ENCODE results near the gene RAN. TPM values are rescaled to one million over a fixed set of nuclear protein-coding genes. Genes with fewer than 3 reads are reported as not detected.

The RAN gene
- 559 TPM for polyA plus RNA-seq

GRCh38 chr12:130871286-130872178 lies at the start of gene RAN:
Gene RAN (plus strand): TSS chr12:130872066. CDS start chr12:130872594, 528 bp downstream.
- Mint-ChIP-seq H3K27ac (peak within 1 kb of the TSS; percentile 92 to 97 (median 97)), H3K4me1 (peaks cover 21 to 33% (median 27%) of the 10 kb centered on the region in 3 donors), H3K9me3 (no peaks in the 10 kb centered on the region), H3K27me3 (no peaks in the 10 kb centered on the region), H3K36me3 (peaks cover 2% of the 10 kb centered on the region), H3K4me3 (peak within 1 kb of the TSS; percentile 92 to 96 (median 93))

GRCh38 chr12:130825771-130826150 lies 46.1 kb upstream of the RAN start:
- Mint-ChIP-seq H3K27ac (peak overlapping the region in 1 of 3 donors; percentile 65), H3K4me3 (peak overlapping the region in 1 of 4 donors; percentile 34), H3K27me3 (no peaks in the 10 kb centered on the region), H3K9me3 (no peaks in the 10 kb centered on the region), H3K36me3 (peaks cover 4% of the 10 kb centered on the region), H3K4me1 (peaks cover 4 to 16% (median 7%) of the 10 kb centered on the region in 3 donors)

- Mint-ChIP-seq H3K9me3 (no peaks in the 10 kb centered on the region), H3K27me3 (no peaks in the 10 kb centered on the region), H3K4me1 (peaks cover 4 to 12% (median 7%) of the 10 kb centered on the region in 3 donors), H3K4me3 (peak overlapping the region in 1 of 4 donors; percentile 34), H3K27ac (no peak overlapping the region), H3K36me3 (peaks cover 4% of the 10 kb centered on the region)
Observed at GRCh38 chr12:130826151-130826801, 45.6 kb upstream of the RAN start.

- peaks cover 4% of the 10 kb centered on the region for H3K36me3 Mint-ChIP-seq
- no peak overlapping the region for H3K4me3 Mint-ChIP-seq
- no peaks in the 10 kb centered on the region for H3K9me3 Mint-ChIP-seq
- peaks cover 4 to 12% (median 7%) of the 10 kb centered on the region in 3 donors for H3K4me1 Mint-ChIP-seq
- no peaks in the 10 kb centered on the region for H3K27me3 Mint-ChIP-seq
- no peak overlapping the region for H3K27ac Mint-ChIP-seq
Observed at GRCh38 chr12:130827432-130827831, 44.4 kb upstream of the RAN start.

GRCh38 chr12:130828895-130829294 lies 43.0 kb upstream of the RAN start:
- H3K4me1 Mint-ChIP-seq: peaks cover 6 to 12% (median 9%) of the 10 kb centered on the region in 3 donors
- no peak overlapping the region for H3K4me3 Mint-ChIP-seq
- H3K27ac Mint-ChIP-seq: no peak overlapping the region
- H3K27me3 Mint-ChIP-seq: no peaks in the 10 kb centered on the region
- H3K9me3 Mint-ChIP-seq: no peaks in the 10 kb centered on the region
- H3K36me3 Mint-ChIP-seq: peaks cover under 1% of the 10 kb centered on the region

- Mint-ChIP-seq H3K27me3 (no peaks in the 10 kb centered on the region), H3K4me1 (peaks cover 6 to 12% (median 9%) of the 10 kb centered on the region in 3 donors), H3K27ac (no peak overlapping the region), H3K4me3 (no peak overlapping the region), H3K36me3 (no peaks in the 10 kb centered on the region), H3K9me3 (no peaks in the 10 kb centered on the region)
Observed at GRCh38 chr12:130829391-130830245, 42.2 kb upstream of the RAN start.

- H3K9me3 Mint-ChIP-seq: no peaks in the 10 kb centered on the region
- H3K4me1 Mint-ChIP-seq: peaks cover 6 to 12% (median 9%) of the 10 kb centered on the region in 3 donors
- no peak overlapping the region for H3K27ac Mint-ChIP-seq
- H3K36me3 Mint-ChIP-seq: no peaks in the 10 kb centered on the region
- no peaks in the 10 kb centered on the region for H3K27me3 Mint-ChIP-seq
- no peak overlapping the region for H3K4me3 Mint-ChIP-seq
Observed at GRCh38 chr12:130830246-130830551, 41.7 kb upstream of the RAN start.

GRCh38 chr12:130831246-130831645 lies 40.6 kb upstream of the RAN start:
- Mint-ChIP-seq H3K36me3 (no peaks in the 10 kb centered on the region), H3K9me3 (no peaks in the 10 kb centered on the region), H3K4me1 (peaks cover 6 to 12% (median 9%) of the 10 kb centered on the region in 3 donors), H3K4me3 (no peak overlapping the region), H3K27me3 (no peaks in the 10 kb centered on the region), H3K27ac (no peak overlapping the region)

GRCh38 chr12:130831876-130832405 lies 39.9 kb upstream of the RAN start:
- Mint-ChIP-seq H3K9me3 (no peaks in the 10 kb centered on the region), H3K4me3 (no peak overlapping the region), H3K4me1 (peaks cover 6 to 12% (median 9%) of the 10 kb centered on the region in 3 donors), H3K27ac (no peak overlapping the region), H3K27me3 (no peaks in the 10 kb centered on the region), H3K36me3 (no peaks in the 10 kb centered on the region)

GRCh38 chr12:130832561-130833209 lies 39.2 kb upstream of the RAN start:
- Mint-ChIP-seq H3K9me3 (no peaks in the 10 kb centered on the region), H3K4me3 (no peak overlapping the region), H3K4me1 (peaks cover 2 to 9% (median 9%) of the 10 kb centered on the region in 3 donors), H3K36me3 (no peaks in the 10 kb centered on the region), H3K27ac (no peak overlapping the region), H3K27me3 (no peaks in the 10 kb centered on the region)

- Mint-ChIP-seq H3K4me3 (no peak overlapping the region), H3K36me3 (peaks cover 2% of the 10 kb centered on the region), H3K4me1 (peaks cover 11 to 21% (median 21%) of the 10 kb centered on the region in 3 donors), H3K9me3 (no peaks in the 10 kb centered on the region), H3K27me3 (no peaks in the 10 kb centered on the region), H3K27ac (no peak overlapping the region)
Observed at GRCh38 chr12:130835011-130835410, 36.9 kb upstream of the RAN start.

GRCh38 chr12:130835436-130835835 lies 36.4 kb upstream of the RAN start:
- peaks cover 12 to 17% (median 16%) of the 10 kb centered on the region in 3 donors for H3K4me1 Mint-ChIP-seq
- H3K27me3 Mint-ChIP-seq: no peaks in the 10 kb centered on the region
- peaks cover 2% of the 10 kb centered on the region for H3K36me3 Mint-ChIP-seq
- peak overlapping the region in 1 of 3 donors; percentile 34 for H3K27ac Mint-ChIP-seq
- peak overlapping the region in 1 of 4 donors; percentile 37 for H3K4me3 Mint-ChIP-seq
- H3K9me3 Mint-ChIP-seq: no peaks in the 10 kb centered on the region

GRCh38 chr12:130838284-130838950 lies 33.4 kb upstream of the RAN start:
- peaks cover 2% of the 10 kb centered on the region for H3K36me3 Mint-ChIP-seq
- H3K27ac Mint-ChIP-seq: peak overlapping the region in 2 of 3 donors; percentile 54 to 78
- peak overlapping the region; percentile 73 to 87 (median 84) for H3K4me3 Mint-ChIP-seq
- peaks cover 11 to 15% (median 14%) of the 10 kb centered on the region in 3 donors for H3K4me1 Mint-ChIP-seq
- no peaks in the 10 kb centered on the region for H3K9me3 Mint-ChIP-seq
- no peaks in the 10 kb centered on the region for H3K27me3 Mint-ChIP-seq

Measured in IgD-negative memory B cell (primary cell).